CD4-positive, alpha-beta T cell (primary cell): ENCODE measurements around the gene RHOC. TPM values are rescaled to one million over a fixed set of nuclear protein-coding genes. Genes with fewer than 3 reads are reported as not detected.

Experiments
- ATAC-seq: fragments of 200-7000 bp; cut with Tn5 transposase; one replicate; pipeline ENCODE4 v1.10.0; 2022; ENCODE audit warnings: mild to moderate bottlenecking; ENCODE audit not compliant: poor library complexity
- CTCF ChIA-PET: fragments of 350-600 bp; sonication (Branson Sonifier 250); formaldehyde crosslinking; loops from one replicate; lab custom pipeline; 2021; ENCODE audit warnings: antibody characterized with exemption, inconsistent platforms; lab: Charles Lee
- POLR2A ChIA-PET: fragments of 350-600 bp; sonication (Branson Sonifier 250); formaldehyde crosslinking; loops from one replicate; lab custom pipeline; 2021; ENCODE audit warnings: antibody characterized with exemption, inconsistent platforms; lab: Charles Lee
- DNase-seq, 14 experiments: peaks; one replicate each; pipeline ENCODE4 v3.0.0-alpha.2; 2013 to 2020; ENCODE audit warnings: mixed read lengths in 2 of 14
- H3K27ac ChIP-seq, 2 donors: one replicate each; pipeline versions ENCODE4 v1.5.1 to v1.7.0; 2013; ENCODE audit warnings: low read length in 2 of 2, low read depth in 1 of 2, mild to moderate bottlenecking in 1 of 2
- H3K27me3 ChIP-seq, 2 experiments: 1 replicate in 1 of 2; 2 replicates in 1 of 2; pipeline versions ENCODE4 v1.6.1 to v1.7.0; 2013; ENCODE audit warnings: low read length in 2 of 2, control low read depth in 1 of 2, mild to moderate bottlenecking in 1 of 2, moderate library complexity in 1 of 2; ENCODE audit not compliant: insufficient read depth in 2 of 2, control insufficient read depth in 1 of 2
- H3K36me3 ChIP-seq: one replicate; pipeline ENCODE4 v1.6.1; 2013; ENCODE audit warnings: low read length, control low read depth; ENCODE audit not compliant: insufficient read depth
- H3K4me1 ChIP-seq: one replicate; pipeline ENCODE4 v1.6.1; 2013; ENCODE audit warnings: low read length, control low read depth; ENCODE audit not compliant: insufficient read depth
- H3K4me3 ChIP-seq: one replicate; pipeline ENCODE4 v1.5.1; 2013; ENCODE audit warnings: mild to moderate bottlenecking, low read length, moderate library complexity
- H3K9me3 ChIP-seq, 2 experiments: 1 replicate in 1 of 2; 2 replicates in 1 of 2; pipeline versions ENCODE4 v1.6.1 to v1.7.0; 2013; ENCODE audit warnings: low read length in 2 of 2, mild to moderate bottlenecking in 2 of 2, control low read depth in 1 of 2, moderate library complexity in 1 of 2; ENCODE audit not compliant: control insufficient read depth in 1 of 2, insufficient read depth in 1 of 2
- H3K27ac Mint-ChIP-seq: one replicate; pipeline ENCODE4 v1.8.0; 2020; ENCODE audit warnings: mixed read lengths
- H3K27me3 Mint-ChIP-seq: one replicate; pipeline ENCODE4 v1.8.0; 2021; ENCODE audit warnings: mixed read lengths
- H3K36me3 Mint-ChIP-seq: one replicate; pipeline ENCODE4 v1.8.0; 2021; ENCODE audit warnings: low read depth, mixed read lengths
- H3K4me1 Mint-ChIP-seq: one replicate; pipeline ENCODE4 v1.8.0; 2021; ENCODE audit warnings: low read depth, mixed read lengths
- H3K4me3 Mint-ChIP-seq: one replicate; pipeline ENCODE4 v1.8.0; 2020; ENCODE audit warnings: mild to moderate bottlenecking, mixed read lengths
- H3K9me3 Mint-ChIP-seq: one replicate; pipeline ENCODE4 v1.8.0; 2020; ENCODE audit warnings: mixed read lengths
- intact Hi-C, 2 experiments: fragments of 100-400 bp; cut with DNase I in 1 of 2; cut with micrococcal nuclease in 1 of 2; formaldehyde crosslinking; loops; one replicate each; pipeline versions ENCODE4 v1.15.1 to v1.9.0; 2023 to 2025; cut with DNase I, micrococcal nuclease
- total RNA-seq, 174 experiments: library from RNA in 2 of 174; stranded (reverse) in 2 of 174; gene quantifications; one replicate each; pipeline ENCODE4 v1.2.3 and lab custom pipeline; 2021 to 2026
- TF ChIP-seq, protein P1 (sequence below): fragments of 200-600 bp; IDR thresholded peaks from one replicate; pipeline ENCODE4 v1.8.0; 2022; ENCODE audit warnings: antibody characterized with exemption, mild to moderate bottlenecking

Gene RHOC
- total RNA-seq, 2 experiments from 2014 or later, result 11.9 to 12.7 TPM

DNA sequence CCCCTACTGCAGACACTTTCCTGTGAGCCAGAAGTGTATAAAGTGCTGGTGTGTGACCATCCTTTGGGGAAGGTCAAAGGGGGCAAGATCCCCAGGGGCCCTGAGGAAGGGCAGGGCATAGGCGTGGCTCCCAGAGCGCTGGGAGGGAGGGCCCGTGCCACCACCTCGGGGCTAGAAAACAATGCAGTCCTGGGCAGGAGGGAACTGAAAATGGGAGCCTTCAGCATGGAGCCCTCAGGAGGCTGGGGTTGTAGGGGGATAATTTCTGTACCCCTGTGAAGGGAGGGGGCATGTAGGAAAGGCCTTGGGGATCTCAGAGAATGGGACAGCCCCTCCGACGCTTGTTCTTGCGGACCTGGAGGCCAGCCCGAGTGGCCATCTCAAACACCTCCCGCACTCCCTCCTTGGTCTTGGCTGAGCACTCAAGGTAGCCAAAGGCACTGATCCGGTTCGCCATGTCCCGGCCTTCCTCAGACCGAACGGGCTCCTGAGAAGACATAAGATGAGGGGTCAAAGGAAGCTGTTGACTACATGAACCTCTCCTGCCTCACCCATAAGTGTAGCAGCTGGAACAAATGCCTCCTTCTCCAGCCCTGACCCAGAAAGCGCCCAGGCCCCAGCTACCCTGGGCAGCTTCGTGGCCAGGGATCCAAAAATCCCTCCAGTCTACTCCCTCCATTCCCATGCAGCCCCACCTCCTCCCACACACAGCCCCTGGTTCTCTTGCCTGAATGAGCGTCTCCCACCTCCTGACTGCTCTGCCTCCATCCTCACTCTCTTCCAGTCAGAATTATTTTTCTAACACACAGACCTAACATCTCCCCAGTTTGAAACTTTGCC lies 5.5 kb downstream of the RHOC start:
- Histone ChIP-seq H3K27me3 (no peaks in the 10 kb centered on the region), H3K4me1 (peaks cover 49% of the 10 kb centered on the region), H3K4me3 (no peak overlapping the region), H3K9me3 (no peaks in the 10 kb centered on the region), H3K36me3 (peaks cover 34% of the 10 kb centered on the region), H3K27ac (peak overlapping the region in 1 of 2 donors; percentile 34)
- H3K9me3 Mint-ChIP-seq, result no peaks in the 10 kb centered on the region
- H3K27me3 Mint-ChIP-seq, result no peaks in the 10 kb centered on the region
- intact Hi-C loops, result loop anchor here in 1 of 2 experiments (2.0 kb wide), 1 partner anchor 25 kb away; no protein-coding TSS in a partner anchor
- peaks cover 42% of the 10 kb centered on the region for H3K36me3 Mint-ChIP-seq
- DNase-seq (peak in 1 of 14 experiments; percentile 13), ATAC-seq (no peak)
- H3K4me3 Mint-ChIP-seq, result no peak overlapping the region
- ChIA-PET CTCF (no interaction called here), POLR2A (interaction anchor here (1.1 to 4.4 kb wide), 5 partner anchors 13 to 84 kb away, joined by 3 to 46 read pairs (median 4); partner anchors contain the start of genes CAPZA1, MOV10 and PPM1J)
- H3K4me1 Mint-ChIP-seq, result peaks cover 62% of the 10 kb centered on the region
- H3K27ac Mint-ChIP-seq, result peak overlapping the region; percentile 34
- TF ChIP-seq, protein P1, sequence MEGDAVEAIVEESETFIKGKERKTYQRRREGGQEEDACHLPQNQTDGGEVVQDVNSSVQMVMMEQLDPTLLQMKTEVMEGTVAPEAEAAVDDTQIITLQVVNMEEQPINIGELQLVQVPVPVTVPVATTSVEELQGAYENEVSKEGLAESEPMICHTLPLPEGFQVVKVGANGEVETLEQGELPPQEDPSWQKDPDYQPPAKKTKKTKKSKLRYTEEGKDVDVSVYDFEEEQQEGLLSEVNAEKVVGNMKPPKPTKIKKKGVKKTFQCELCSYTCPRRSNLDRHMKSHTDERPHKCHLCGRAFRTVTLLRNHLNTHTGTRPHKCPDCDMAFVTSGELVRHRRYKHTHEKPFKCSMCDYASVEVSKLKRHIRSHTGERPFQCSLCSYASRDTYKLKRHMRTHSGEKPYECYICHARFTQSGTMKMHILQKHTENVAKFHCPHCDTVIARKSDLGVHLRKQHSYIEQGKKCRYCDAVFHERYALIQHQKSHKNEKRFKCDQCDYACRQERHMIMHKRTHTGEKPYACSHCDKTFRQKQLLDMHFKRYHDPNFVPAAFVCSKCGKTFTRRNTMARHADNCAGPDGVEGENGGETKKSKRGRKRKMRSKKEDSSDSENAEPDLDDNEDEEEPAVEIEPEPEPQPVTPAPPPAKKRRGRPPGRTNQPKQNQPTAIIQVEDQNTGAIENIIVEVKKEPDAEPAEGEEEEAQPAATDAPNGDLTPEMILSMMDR, result no peak

DNA sequence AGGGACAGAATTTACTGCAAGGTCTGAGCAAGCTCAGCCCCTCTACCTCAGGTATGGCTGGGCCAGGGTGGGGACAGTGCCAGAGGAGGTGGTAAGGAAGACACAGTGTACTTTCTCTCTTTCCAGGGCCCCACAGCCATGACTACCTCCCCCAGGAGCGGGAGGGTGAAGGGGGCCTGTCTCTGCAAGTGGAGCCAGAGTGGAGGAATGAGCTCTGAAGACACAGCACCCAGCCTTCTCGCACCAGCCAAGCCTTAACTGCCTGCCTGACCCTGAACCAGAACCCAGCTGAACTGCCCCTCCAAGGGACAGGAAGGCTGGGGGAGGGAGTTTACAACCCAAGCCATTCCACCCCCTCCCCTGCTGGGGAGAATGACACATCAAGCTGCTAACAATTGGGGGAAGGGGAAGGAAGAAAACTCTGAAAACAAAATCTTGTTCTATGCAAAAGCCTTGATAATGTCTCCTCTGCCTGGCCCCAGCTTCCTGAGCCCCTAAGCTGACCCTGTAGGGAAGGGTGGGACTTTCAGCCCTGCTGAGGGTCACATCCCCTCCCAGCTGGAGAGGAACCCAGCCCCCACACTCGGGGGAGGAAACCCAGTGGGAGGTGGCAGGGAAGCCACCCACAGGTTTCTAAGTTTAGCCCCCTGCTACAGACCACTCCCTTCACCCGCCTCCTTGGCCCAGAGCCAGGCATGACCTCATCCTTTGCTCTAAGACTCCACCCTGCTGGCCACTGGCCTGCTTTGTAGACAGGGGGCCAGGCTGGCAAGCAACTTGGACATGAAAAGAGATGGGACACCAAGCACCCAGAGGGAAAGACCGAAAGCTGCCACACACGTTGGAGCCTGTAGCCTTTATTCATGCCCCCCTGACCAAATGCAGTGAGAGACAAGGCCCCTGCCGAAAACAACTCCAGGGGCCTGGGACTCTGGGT lies 6.4 kb downstream of the RHOC start:
- intact Hi-C loops, result loop anchor here in 1 of 2 experiments (2.0 kb wide), 1 partner anchor 24 kb away; no protein-coding TSS in a partner anchor
- Histone ChIP-seq H3K4me1 (peaks cover 40% of the 10 kb centered on the region), H3K27me3 (no peaks in the 10 kb centered on the region), H3K9me3 (no peaks in the 10 kb centered on the region), H3K4me3 (no peak overlapping the region), H3K36me3 (peaks cover 42% of the 10 kb centered on the region), H3K27ac (peak overlapping the region; percentile 34 to 52)
- Mint-ChIP-seq H3K9me3 (no peaks in the 10 kb centered on the region), H3K4me3 (no peak overlapping the region), H3K27me3 (no peaks in the 10 kb centered on the region), H3K27ac (peak overlapping the region; percentile 34), H3K36me3 (peaks cover 48% of the 10 kb centered on the region), H3K4me1 (peaks cover 53% of the 10 kb centered on the region)
- ATAC-seq, result peak; percentile 49
- POLR2A ChIA-PET, result interaction anchor here (1.2 to 1.4 kb wide), 3 partner anchors 26 to 83 kb away, joined by 3 to 4 read pairs (median 4); partner anchors contain the start of genes CAPZA1, MOV10 and ST7L
- CTCF ChIA-PET, result interaction anchor here (1.2 kb wide), 1 partner anchor 14 kb away, joined by 6 read pairs; the partner anchor contains the start of gene PPM1J
- TF ChIP-seq, protein P1, result no peak
- peak; percentile 43 to 78 (median 61) for DNase-seq
